Panc1 (cell line): ENCODE measurements around the gene EPS8L1. TPM values are rescaled to one million over a fixed set of nuclear protein-coding genes. Genes with fewer than 3 reads are reported as not detected.

Experiments
- ATAC-seq: fragments of 200-7000 bp; cut with Tn5 transposase; 2 replicates; pipeline ENCODE4 v1.9.1; 2020; ENCODE audit warnings: mild to moderate bottlenecking, moderate library complexity
- BruUV-seq: library from RNA; stranded (reverse); fragments of 400-500 nt; replicated peaks from 2 replicates; lab custom pipeline; 2021; lab: Mats Ljungman, UMichigan
- CTCF ChIA-PET: fragments of 300-600 bp; sonication (Branson Sonifier 250); formaldehyde crosslinking; loops from one replicate; lab custom pipeline; 2022; ENCODE audit warnings: antibody characterized with exemption; lab: Charles Lee
- POLR2A ChIA-PET: fragments of 300-600 bp; sonication (Branson Sonifier 250); formaldehyde crosslinking; loops from one replicate; lab custom pipeline; 2022; ENCODE audit warnings: antibody characterized with exemption; lab: Charles Lee
- DNase-seq: peaks from one replicate; pipeline ENCODE4 v3.0.0-alpha.2; 2010; ENCODE audit warnings: low read depth, low spot score
- H3K27ac ChIP-seq: 2 replicates; pipeline ENCODE4 v1.5.1; 2011; ENCODE audit warnings: mild to moderate bottlenecking, low read length, inconsistent platforms
- H3K27me3 ChIP-seq: fragments of 200-500 bp; sonication (Bioruptor generic); 2 replicates; pipeline ENCODE4 v1.6.0; 2014; ENCODE audit warnings: low read length, inconsistent platforms; ENCODE audit not compliant: control insufficient read depth, insufficient read depth
- H3K36me3 ChIP-seq: fragments of 200-500 bp; sonication (Bioruptor generic); 2 replicates; pipeline ENCODE4 v1.5.1; 2014; ENCODE audit warnings: inconsistent platforms, mild to moderate bottlenecking, low read length, moderate library complexity; ENCODE audit not compliant: control insufficient read depth, insufficient read depth
- H3K4me1 ChIP-seq: 2 replicates; pipeline ENCODE4 v1.5.1; 2011; ENCODE audit warnings: inconsistent platforms, mild to moderate bottlenecking, low read length, moderate library complexity; ENCODE audit not compliant: control insufficient read depth, insufficient read depth
- H3K4me3 ChIP-seq, 2 experiments: 2 replicates each; pipeline ENCODE4 v1.5.1; 2011 to 2012; ENCODE audit warnings: low read depth in 2 of 2, low read length in 2 of 2, mild to moderate bottlenecking in 2 of 2, inconsistent platforms in 1 of 2, moderate library complexity in 1 of 2
- H3K9me3 ChIP-seq: fragments of 200-500 bp; sonication (Bioruptor generic); 2 replicates; pipeline ENCODE4 v1.5.1; 2014; ENCODE audit warnings: low read depth, mild to moderate bottlenecking, inconsistent platforms, low read length, moderate library complexity; ENCODE audit not compliant: control insufficient read depth, insufficient read depth
- CTCF ChIP-seq: fragments of 450-650 bp; IDR thresholded peaks from 2 replicates; pipeline ENCODE4 v1.5.1; 2017; ENCODE audit warnings: mild to moderate bottlenecking
- POLR2AphosphoS5 ChIP-seq: IDR thresholded peaks from 2 replicates; pipeline ENCODE4 v1.6.1; 2012; ENCODE audit warnings: mild to moderate bottlenecking, low read depth, low read length, moderate library complexity
- REST ChIP-seq, 2 experiments: IDR thresholded peaks; 2 replicates each; pipeline ENCODE4 v1.6.1; 2011 to 2012; ENCODE audit warnings: low read depth in 2 of 2, control low read depth in 1 of 2, low read length in 1 of 2, mild to moderate bottlenecking in 1 of 2, moderate library complexity in 1 of 2; ENCODE audit not compliant: insufficient read depth in 1 of 2
- SIN3A ChIP-seq: IDR thresholded peaks from 2 replicates; pipeline ENCODE4 v1.6.1; 2012; ENCODE audit warnings: low read depth, mild to moderate bottlenecking, low read length, moderate library complexity, borderline replicate concordance; ENCODE audit not compliant: insufficient read depth
- TCF7L2 ChIP-seq: IDR thresholded peaks from 2 replicates; pipeline ENCODE4 v1.6.1; 2011; ENCODE audit warnings: mild to moderate bottlenecking, low read depth, low read length, inconsistent platforms
- in situ Hi-C: cut with HindIII; loops from 2 replicates; pipeline ENCODE4 v1.10.0; 2016; ENCODE audit warnings: low sequenced_read_pairs, low pct_unique_long_range_greater_than_20kb
- intact Hi-C: fragments of 100-400 bp; cut with micrococcal nuclease; formaldehyde crosslinking; loops from one replicate; pipeline ENCODE4 v1.10.0; 2022; ENCODE audit not compliant: unreplicated experiment
- total RNA-seq: library from RNA; stranded (reverse); gene quantifications from one replicate; pipeline ENCODE4 v1.2.1, GENCODE V29; 2021; ENCODE audit not compliant: unreplicated experiment

Gene EPS8L1
- total RNA-seq, 1 experiment from 2014 or later = 11.0 TPM

GRCh38 chr19:55042344-55042678 lies 33.4 kb upstream of the EPS8L1 start:
- CTCF ChIA-PET = interaction anchor here (0.6 kb wide), 1 partner anchor 15 kb away, joined by 4 read pairs; no protein-coding TSS in a partner anchor
- POLR2A ChIA-PET = no interaction called here
- no peak for TF ChIP-seq CTCF
- no peak for TF ChIP-seq REST (IDR thresholded peaks at IDR 0.05; ENCODE audit: insufficient read depth in 1 of 2, low read depth in 2 of 2, low read length in 1 of 2)
- TF ChIP-seq SIN3A = no peak
- TF ChIP-seq TCF7L2 = no peak
- no peak for TF ChIP-seq POLR2AphosphoS5
- H3K9me3 ChIP-seq = no peaks in the 10 kb centered on the region
- H3K27me3 ChIP-seq = no peaks in the 10 kb centered on the region
- no peak overlapping the region for H3K27ac ChIP-seq
- ATAC-seq (no peak), DNase-seq (no peak)
- no peaks in the 10 kb centered on the region; the same call in 1 of the 2 replicates for H3K36me3 ChIP-seq
- no TSS peak for BruUV-seq
- no peak overlapping the region for H3K4me3 ChIP-seq
- in situ Hi-C loops = no loop called here
- intact Hi-C loops = no loop called here
- no peaks in the 10 kb centered on the region for H3K4me1 ChIP-seq

GRCh38 chr19:55042688-55043087 lies 33.0 kb upstream of the EPS8L1 start:
- Histone ChIP-seq H3K27me3 (no peaks in the 10 kb centered on the region), H3K36me3 (no peaks in the 10 kb centered on the region; the same call in 1 of the 2 replicates), H3K4me1 (no peaks in the 10 kb centered on the region), H3K9me3 (no peaks in the 10 kb centered on the region), H3K27ac (no peak overlapping the region), H3K4me3 (no peak overlapping the region)
- intact Hi-C loops (no loop called here), in situ Hi-C loops (no loop called here)
- CTCF ChIA-PET = interaction anchor here (0.6 to 1.2 kb wide), 2 partner anchors 15 to 561 kb away, joined by 3 to 4 read pairs; no protein-coding TSS in a partner anchor
- ATAC-seq = no peak
- no peak for TF ChIP-seq SIN3A
- TF ChIP-seq TCF7L2 = no peak
- TF ChIP-seq POLR2AphosphoS5 = no peak
- TF ChIP-seq REST (IDR thresholded peaks at IDR 0.05; ENCODE audit: insufficient read depth in 1 of 2, low read depth in 2 of 2, low read length in 1 of 2) = no peak
- no TSS peak for BruUV-seq
- POLR2A ChIA-PET = interaction anchor here (0.5 kb wide), 1 partner anchor 23 kb away, joined by 7 read pairs; no protein-coding TSS in a partner anchor
- DNase-seq = no peak
